GM19328 (cell line): ENCODE results near the gene HIVEP1.

Experiments used
- ATAC-seq: cut with Tn5 transposase; IDR thresholded peaks from one replicate; pipeline ENCODE4 v1.9.1; 2021; ENCODE audit warnings: mild to moderate bottlenecking, moderate library complexity; ENCODE audit not compliant: unreplicated experiment

HIVEP1 gene

DNA sequence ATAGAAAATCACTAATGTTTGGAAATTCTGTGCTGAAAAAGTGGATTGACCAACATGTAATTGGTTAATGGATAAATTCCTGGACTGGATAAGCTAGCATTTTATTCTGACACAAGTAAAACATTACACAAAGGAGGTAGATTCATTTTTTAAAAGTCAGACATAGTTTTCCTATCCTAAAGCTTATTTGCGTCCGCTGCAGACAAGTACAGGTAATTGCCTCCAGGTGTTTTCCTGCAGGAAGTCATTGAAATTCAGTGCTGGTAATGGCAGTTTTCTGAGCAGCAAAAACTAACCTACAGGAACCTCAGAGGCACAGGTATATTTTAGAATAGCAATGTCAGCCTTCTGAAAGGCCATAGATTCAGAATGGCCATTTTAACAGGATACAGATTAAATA is 20.0 kb upstream of the HIVEP1 start:
- ATAC-seq, result no peak

DNA sequence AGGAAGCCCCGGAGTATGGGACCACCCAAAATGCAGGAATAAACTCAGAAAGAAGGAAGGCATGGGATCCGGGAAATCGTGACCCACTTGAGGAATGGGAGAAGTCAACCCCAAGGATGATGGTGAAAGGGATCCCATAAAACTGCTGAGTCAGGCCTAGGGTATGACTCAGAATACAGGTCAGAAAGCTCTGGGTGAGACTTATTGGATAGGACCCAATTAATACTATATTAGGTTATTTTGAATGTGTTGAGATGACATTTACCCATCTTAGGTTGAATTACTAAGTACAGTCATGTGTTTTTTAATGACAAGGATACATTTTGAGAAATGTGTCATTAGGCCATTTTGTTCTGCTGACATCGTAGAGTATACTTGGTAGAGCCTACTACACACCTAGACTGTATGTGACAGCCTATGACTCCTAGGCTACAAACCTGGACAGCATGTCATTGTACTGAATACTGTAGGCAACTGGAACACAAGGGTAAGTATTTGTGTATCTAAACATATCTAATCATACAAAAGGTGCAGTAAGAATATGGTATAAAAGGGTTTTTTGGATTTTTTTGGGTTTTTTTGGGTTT is 17.1 kb upstream of the HIVEP1 start:
- no peak for ATAC-seq

DNA sequence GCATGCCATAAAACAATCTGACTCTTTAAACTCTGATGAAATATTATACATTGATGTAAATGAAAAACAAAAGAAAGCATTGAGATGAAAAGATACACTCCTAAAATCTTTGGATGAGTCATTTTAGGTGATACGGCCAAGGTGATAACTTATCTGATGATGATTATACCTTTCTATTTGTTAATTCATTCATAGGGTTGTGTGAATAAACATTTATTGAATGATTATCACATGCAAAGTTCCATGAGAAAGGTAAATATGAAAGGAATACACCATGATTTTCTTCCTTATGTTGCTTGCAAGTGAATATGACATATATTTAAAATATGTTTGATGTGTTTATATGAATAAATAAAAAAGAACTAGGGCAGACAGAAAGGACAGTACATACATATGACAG is 15.4 kb upstream of the HIVEP1 start:
- no peak for ATAC-seq

DNA sequence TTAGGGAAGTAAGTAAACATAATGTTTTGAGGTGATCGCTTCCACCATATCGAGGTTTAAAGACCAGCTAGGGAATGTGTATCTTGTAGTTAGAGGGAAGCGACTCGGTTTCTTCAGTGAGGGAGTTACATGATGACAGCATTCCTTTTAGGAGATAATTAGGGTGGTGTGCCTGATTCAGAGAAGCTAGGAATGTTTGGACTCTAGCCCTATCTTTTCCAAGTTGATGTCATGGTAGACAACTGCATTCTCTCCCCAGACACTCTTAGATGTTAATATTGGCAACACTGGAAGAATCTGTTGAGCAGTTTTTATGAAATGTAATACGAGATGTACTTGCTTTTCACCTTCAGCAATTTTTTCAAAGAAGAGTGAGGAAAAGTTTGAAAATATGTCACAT is 12.9 kb upstream of the HIVEP1 start:
- ATAC-seq, result no peak

DNA sequence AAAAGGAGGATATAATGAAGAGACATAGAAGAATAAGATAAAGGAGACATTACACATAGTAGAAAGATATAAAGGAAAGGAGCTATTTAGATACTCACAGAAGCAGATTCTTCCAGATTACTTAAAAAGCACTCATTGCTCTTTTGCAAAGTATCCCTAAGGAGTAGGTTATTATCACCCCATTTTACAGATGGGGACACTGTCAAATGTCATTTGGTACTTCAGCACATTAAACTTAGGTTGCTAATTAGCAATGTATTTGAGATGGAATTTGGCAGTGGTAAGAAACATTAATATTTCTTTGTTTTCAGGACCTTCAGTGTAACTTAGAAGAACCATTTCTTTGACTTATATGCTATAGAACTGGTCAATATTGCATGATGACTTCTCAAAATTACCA is 11.9 kb upstream of the HIVEP1 start:
- no peak for ATAC-seq

DNA sequence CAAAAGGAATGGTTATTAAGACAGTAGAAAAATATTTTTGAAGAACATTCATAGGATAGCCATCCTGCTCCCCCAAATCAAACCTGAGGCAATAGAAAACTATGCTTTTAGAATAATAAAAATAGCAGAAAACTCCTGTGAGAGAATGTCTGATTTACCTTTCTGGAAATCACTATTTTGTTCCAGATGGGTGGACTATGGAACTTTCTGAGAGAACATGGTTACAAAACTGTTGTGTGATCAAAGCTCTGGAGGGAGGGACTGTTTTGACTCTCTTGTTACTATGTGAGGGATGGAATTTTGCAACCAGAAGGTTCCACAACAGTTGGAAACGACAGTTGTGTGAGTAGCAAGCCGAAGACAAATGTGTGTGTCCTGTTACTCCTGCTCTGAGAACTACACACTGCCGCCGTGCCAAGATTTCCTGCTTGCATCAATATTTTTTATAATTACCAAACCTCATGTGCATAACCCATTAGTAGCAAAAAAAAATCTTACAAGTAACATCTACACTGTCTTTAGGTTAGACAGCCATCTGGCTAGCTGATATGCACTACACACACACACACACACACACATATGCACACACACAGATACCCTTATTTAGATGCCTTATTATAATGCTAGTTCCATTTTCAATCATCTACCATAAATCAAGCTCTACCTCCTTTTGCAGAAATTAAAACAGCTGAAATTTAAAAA is 11.0 kb upstream of the HIVEP1 start:
- ATAC-seq, result no peak

DNA sequence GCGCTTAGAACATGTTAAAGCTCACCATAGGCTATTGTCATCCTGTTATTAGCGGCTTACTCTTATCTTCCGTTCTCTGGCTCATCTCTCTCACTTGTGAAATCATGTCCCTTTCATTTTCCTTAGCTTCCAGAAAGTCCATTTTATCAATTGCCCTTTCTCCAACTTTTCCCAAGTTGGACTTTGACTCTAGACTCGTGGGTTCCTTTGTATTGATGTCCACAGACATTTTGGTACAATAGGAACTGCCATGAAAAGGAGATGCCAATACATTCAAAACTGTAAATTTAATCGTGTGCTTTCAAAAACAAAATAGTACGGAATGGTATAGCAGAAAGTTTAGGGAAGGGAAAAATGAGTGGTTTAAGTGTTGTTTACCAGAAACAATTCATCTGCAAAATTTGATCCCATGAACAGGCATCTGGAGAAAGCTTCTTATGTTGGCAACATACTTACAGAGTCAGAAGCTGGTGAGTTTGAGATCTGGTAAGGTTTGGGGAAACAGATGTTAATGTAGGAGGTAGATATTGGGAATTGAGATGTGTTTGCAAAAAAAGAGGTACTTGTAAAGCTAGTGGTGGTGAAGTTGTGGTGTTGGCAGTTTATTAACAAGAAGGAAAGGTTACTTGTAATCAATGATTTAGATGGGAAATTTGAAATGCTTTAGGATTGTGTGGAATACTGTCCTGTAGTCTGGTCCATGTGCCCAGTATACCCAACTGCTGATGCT is 10.2 kb upstream of the HIVEP1 start:
- ATAC-seq, result no peak

DNA sequence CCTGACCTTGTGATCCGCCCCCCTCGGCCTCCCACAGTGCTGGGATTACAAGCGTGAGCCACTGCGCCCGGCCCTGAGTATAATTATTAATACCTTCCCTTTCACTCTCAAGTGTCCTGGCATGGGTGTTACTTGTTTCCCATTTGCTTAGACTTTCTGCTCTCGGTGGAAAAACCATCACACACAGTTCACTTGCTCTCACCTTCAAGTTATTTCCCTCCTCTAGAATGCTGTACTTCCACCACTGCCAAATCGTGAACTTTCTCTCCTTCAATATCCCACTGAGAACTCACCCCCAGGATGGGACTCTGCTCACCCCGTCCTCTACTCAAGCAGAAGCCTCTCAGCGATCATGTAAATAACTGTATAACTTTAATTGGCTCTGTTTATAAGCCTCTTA is 4.6 kb upstream of the HIVEP1 start:
- no peak for ATAC-seq

DNA sequence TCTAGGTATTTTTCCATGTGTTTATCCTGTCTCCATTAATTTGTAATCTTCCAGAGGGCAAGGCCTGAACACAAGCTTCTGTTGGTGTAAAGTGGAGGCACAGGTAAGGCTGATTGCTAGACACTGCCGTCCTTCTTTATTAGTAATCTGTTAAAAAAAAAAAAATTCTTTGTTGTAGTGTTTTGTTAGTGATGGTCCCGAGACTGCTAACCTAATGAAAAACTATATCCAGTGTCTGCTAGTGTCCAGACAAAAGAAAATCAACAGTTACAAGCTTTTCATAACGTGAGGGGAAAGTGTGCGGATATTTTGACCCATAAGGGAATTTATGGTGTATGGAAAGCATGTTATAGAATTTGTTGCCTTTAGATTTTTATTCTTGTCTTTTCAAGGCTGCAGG is 4.2 kb upstream of the HIVEP1 start:
- ATAC-seq, result no peak

DNA sequence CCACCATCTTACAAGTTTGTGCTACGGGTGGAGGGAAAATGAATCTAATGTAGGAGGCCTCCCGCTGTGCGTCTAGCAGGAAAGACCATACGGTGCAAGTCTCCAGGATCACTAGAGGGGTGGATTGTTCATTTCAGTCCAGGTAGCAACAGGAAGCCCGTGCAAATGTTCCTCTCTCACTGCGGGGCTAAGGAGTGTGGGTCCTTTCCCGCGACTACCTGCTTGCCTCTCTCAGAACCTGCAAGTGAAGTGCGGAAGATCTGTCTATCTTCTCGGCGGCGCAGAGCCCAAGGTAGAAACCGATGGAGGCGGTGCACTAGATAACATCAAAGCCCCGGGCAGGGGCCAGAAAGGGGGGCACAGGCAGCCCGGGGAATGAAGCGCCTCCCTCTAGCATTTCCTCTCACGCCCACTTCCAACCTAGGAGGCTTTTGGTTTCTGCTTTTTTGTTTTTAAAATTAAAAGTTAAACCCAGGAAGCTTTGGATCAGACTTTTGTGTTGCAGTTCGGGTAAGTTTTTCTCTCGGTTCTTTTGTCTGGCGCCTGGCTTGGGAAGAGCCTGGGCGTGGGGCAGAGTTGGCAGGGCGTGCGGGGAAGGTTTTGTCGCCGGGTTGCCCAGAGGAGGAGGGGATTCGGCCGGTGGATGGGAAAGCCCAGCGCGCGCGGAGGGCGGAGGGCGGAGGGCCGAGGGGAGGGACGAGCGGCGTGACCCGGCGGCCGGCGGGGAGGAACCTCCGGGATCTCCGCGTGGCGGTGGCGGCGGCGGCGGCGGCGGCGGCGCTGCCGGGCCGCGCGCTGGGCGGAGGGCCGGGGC is 3.5 kb upstream of the HIVEP1 start:
- peak; percentile 19 for ATAC-seq

DNA sequence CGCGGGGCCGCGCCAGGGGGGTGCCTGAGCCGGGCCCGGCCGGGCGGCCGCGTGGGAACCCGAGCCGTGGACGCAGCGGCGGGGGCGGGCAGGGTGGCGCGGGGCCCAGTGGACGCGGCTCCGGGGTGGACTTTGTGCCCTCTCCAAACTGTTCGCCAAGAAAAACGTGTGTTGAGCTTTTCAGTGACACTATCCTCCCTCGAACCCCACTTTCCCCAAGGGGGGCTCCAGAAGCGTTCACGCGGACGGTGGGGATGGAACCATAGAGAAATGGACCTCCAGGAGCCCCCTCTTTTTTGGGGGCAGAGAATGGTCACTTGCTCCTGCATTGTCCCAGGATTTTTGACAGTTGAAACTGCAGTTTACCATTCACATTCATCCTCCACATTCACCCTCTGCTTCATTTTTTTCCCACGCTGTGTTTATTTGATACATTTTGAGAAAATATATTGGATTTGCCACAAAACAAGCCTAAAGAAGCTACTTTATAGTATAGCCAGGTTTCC is 2.9 kb upstream of the HIVEP1 start:
- no peak for ATAC-seq

DNA sequence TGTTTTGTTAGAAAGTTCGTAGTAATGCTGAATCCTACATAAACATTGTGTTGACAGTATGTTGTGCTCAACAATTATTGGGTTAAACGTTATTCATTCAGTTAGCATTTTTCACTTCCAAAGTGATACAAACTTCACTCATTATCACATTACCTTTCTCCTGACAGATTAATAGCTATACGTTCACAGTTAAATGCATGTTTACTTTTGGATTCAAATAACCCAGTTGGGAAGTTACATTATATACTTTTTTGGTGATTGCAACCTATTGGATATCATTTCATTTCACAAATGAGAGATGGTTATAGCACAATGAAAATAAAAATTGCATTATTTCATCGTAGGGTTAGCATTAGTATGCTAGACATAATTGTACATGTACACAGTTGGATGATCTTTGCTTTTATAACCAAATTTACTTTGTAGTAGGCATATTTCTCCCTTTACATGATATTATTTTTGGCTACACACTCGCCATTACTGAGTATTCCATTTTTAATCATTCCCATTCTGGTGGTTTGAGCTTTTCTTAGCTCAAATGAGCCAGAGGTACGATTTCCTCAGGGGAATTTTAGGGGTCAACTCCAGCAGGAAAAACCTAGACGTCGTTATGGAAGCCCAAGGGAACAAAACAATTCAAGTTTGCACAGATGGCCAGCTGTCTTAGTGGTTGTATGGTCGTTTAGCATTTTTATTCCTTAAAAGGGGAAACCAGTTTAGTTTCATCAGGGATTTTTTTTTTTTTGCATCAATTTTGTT is 2.1 kb upstream of the HIVEP1 start:
- ATAC-seq, result no peak

DNA sequence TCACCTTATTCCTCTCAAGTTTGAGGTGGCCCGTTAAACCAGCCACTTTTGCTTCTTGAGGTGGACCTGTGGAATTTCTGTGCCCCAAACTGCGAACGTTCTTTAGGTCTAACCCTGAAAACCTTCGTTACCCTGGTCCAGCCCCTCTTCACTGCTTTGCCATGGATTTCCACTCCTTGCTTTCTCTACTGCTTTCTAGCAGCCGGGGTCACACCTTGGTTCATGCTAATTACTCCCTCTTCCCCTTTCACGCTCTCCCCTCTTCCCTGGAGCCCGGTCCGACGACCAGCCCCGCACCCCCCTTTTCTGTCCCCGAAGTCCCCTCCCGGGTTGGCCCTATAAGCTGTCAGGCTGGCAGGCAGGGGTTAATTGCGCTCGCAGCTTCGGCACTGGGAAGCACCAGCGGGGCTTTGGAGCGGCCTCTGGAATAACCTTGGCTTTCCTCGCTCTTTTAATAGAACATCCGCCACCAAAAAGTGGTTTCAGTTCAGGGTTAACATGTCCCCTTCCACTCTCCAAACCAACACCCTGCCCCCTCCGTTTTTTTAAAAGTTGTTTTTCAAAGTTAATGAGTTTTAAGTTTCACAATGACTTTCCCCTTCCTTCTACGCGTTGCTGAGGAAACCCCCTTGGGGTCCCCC is 1.4 kb upstream of the HIVEP1 start:
- peak; percentile 31 for ATAC-seq

DNA sequence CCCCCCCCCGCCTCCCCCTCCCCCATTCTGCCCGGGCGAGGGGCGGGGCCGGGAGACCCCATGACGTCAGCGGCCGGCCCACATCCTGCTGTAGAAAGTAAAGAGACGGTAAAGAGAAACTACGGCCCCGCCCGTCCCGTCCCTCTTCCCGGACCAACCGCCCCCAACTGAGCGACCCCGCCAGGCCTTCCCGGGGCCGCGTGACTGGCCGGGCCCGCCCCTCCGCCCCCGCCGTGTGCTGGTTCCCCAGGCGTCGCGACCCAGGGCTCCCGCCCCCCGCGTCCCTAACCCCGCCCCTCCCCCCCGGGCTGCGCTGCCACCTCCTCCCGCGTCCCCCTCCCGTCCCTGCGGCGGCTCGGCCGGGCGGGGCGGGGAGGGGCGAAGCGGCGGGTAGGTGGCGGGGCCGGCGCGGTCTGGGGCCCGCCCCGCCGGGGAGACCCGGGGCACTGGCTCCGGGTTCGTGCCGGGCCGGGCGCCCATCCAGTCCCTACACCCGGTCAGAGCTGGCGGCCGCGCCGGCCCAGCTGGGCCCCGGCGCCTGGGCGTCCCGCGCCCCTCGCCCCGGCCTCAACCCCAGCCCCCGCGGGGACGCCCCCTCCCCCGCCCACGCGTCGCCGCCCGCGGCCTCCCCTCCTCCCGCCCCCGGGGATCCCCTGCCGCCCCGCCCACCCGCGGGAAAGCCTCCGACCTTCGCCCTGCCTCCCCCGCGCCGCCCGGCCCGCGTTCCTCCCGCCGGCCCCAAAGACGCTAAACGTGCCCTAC is 655 bp upstream of the HIVEP1 start:
- ATAC-seq, result peak; percentile 59

DNA sequence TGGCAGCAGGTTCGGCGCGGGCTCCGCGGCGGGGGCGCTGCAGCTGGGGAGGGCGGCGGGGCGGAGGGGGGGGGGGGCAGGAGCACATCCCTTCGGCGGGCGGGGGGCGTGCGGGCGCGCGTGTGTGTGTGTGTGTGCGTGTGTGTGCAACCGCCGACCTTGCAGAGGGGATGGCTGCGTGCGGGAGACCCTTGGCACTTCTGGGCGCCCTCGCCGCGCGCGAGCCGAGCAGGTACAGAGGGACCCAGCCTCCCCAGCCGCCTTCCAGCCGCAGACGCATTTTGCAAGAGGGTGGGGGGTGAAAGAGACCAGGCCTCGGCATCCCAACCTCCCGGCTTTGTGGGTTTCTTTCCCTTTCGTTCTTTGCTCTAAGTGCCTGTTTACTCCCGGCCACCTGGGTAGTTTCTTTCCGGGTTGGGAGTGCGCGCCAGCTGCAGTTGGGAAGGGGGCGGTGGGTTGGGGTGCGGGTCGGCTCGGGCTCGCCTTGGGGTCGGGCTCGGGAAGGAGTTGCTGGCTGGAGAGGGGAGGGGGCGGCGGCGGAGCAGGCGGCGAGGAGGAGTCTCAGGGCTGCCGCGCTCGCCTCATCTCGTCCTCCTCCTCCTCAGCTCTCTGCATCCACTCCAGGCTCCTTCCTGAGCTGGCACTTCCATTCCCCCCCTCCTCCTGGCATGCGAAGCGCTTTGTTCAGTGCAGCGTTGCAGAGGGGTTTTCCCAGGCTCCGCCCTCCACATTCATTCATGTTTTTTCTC is 620 bp downstream of the HIVEP1 start:
- ATAC-seq, result no peak

DNA sequence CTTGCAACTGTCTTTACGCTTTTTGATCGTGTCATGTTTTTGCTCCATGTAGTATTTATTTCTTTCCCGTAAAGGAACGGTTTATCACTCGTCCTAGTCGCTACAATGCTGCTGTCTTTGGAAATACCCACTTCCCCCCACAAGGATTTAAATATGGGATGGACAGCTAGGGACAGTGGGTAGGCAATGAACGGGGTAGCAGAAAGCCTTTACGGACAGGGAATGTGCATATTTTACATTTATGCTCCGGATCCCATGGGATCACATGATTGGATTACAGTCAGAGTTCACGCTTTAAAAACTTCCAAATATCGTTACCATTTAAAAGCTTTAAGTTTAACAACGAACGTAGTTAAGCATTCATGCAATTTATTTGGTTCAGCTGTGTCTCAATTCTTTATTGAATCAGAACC is 1.2 kb downstream of the HIVEP1 start:
- ATAC-seq, result no peak

DNA sequence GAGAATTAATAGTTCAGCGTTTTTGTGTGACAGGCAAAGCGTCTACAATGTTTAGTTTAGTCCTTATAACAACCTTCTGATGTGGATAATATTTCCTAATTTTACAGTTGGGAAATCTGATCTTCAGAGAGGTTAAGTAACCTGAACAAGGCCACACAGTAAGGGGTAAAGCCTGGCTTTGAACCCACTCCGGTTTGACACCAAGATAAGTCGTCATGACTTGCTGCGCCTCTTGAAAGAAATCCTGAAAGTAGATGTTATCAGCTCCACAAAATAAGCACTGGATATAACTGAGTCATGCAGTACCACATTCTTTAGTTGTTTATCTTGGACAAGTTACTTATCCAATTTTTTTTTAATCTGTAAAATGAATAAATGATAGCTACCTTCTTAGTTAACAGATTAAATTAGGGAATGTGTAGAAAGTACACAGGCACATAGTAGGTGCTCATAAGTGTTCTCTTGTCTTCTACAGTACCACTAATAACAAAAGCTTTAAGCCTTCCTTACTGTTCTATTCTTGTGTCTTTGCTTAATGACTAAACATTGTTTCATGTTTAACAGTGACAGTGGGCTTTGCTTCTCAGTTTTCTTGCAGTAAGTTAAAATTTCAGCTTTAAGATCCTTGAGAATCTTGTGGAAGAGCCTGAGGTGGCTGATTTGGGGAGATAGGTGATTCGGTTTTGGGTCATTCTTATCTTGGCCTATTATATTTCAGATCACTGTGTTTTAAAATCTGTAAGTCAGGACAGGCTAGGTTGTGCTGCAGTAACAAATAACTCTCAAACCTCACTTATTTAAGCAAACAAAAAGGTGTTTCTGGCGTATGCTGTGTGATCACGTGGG is 2.1 kb downstream of the HIVEP1 start:
- no peak for ATAC-seq

DNA sequence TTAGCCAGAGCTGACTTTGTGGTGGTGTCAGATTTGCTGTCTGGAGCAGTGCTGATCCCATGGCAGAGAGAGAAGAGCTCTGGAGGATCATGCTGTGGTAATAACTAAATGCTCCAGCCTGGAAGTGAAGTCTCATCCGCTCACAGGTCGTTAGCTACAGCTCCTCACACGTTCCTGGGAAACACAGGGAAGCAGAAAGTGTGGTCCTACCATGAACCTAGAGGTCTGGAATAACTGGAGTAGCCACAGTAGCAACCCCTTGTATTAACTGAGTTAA is 2.7 kb downstream of the HIVEP1 start:
- no peak for ATAC-seq
